ENCODE results near the gene PEX6. TPM values are rescaled to one million over a fixed set of nuclear protein-coding genes. Genes with fewer than 3 reads are reported as not detected.
"Not testable (repeated sequence)": the region's sequence is repeated elsewhere in the genome, so short reads cannot be mapped to it uniquely, and the experiment has no call there.

The PEX6 gene
- polyA plus RNA-seq, 4 donors = 17.8 to 51.4 (median 35.9) TPM

GRCh38 chr6:42960243-42961019 is 18.6 kb downstream of the PEX6 start, which contains the start of gene GNMT:
Gene GNMT, plus strand, starts transcription at chr6:42960754. Its CDS starts 14 bp downstream, at chr6:42960768.
- WGBS, 3 donors = 1 to 4% (median 3%) methylated on average over 56 to 62 of the region's 62 CpGs
- no peak for FAIRE-seq
- Histone ChIP-seq H3K4me3 (ENCODE audit: low read depth in 1 of 3, low read length in 3 of 3) (peak within 1 kb of the TSS in 2 of 3 donors; percentile 43 to 57), H3K4me1 (ENCODE audit: control insufficient read depth in 3 of 3, insufficient read depth in 2 of 3, low read depth in 1 of 3, low read length in 2 of 3) (peaks cover 0 to 11% (median 0%) of the 10 kb centered on the region in 3 donors), H3K9me3 (ENCODE audit: control insufficient read depth in 2 of 2, insufficient read depth in 1 of 2, low read depth in 1 of 2, low read length in 1 of 2) (no peaks in the 10 kb centered on the region), H3K36me3 (ENCODE audit: control insufficient read depth in 3 of 3, insufficient read depth in 2 of 3, low read depth in 1 of 3, low read length in 3 of 3) (peaks cover 5 to 37% (median 7%) of the 10 kb centered on the region in 3 donors), H3K27ac (ENCODE audit: low read depth in 1 of 3, low read length in 2 of 3) (no peak within 1 kb of the TSS), H3K27me3 (ENCODE audit: control insufficient read depth in 3 of 3, insufficient read depth in 3 of 3, low read length in 3 of 3) (peaks cover 0 to 3% (median 0%) of the 10 kb centered on the region in 3 donors)
- peak; percentile 82 to 84 for DNase-seq

GRCh38 chr6:42959917-42960242 is 19.1 kb downstream of the PEX6 start:
- Histone ChIP-seq H3K4me1 (ENCODE audit: control insufficient read depth in 3 of 3, insufficient read depth in 2 of 3, low read depth in 1 of 3, low read length in 2 of 3) (peaks cover 0 to 11% (median 0%) of the 10 kb centered on the region in 3 donors), H3K36me3 (ENCODE audit: control insufficient read depth in 3 of 3, insufficient read depth in 2 of 3, low read depth in 1 of 3, low read length in 3 of 3) (peaks cover 2 to 32% (median 7%) of the 10 kb centered on the region in 3 donors), H3K4me3 (ENCODE audit: low read depth in 1 of 3, low read length in 3 of 3) (peak overlapping the region in 2 of 3 donors; percentile 43 to 57), H3K27ac (ENCODE audit: low read depth in 1 of 3, low read length in 2 of 3) (no peak overlapping the region), H3K27me3 (ENCODE audit: control insufficient read depth in 3 of 3, insufficient read depth in 3 of 3, low read length in 3 of 3) (peaks cover 0 to 3% (median 0%) of the 10 kb centered on the region in 3 donors), H3K9me3 (ENCODE audit: control insufficient read depth in 2 of 2, insufficient read depth in 1 of 2, low read depth in 1 of 2, low read length in 1 of 2) (no peaks in the 10 kb centered on the region)
- 14 to 34% (median 24%) methylated on average over 13 of the region's 13 CpGs for WGBS, 3 donors
- DNase-seq (no peak), FAIRE-seq (no peak)

DNA sequence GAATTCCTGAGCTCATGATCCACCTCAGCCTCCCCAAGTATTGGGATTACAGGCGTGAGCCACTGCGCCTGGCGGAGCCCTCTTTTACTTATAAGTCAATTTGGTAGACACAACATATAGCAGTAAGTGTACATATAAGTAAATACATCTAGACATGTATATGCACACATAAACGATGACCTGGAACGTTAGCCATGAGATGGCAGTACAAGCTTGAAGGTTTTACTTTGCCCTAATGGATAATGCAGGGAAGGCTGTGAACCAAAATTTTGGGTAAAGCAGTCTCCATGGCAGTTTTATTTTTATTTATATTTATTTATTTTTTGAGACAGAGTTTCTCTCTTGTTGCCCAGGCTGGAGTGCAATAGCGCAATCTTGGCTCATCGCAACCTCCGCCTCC is 20.9 kb downstream of the PEX6 start:
- FAIRE-seq (no peak), DNase-seq (no peak)
- Histone ChIP-seq H3K4me3 (ENCODE audit: low read depth in 1 of 3, low read length in 3 of 3) (no peak overlapping the region), H3K36me3 (ENCODE audit: control insufficient read depth in 3 of 3, insufficient read depth in 2 of 3, low read depth in 1 of 3, low read length in 3 of 3) (peaks cover 0 to 15% (median 0%) of the 10 kb centered on the region in 3 donors), H3K27ac (ENCODE audit: low read depth in 1 of 3, low read length in 2 of 3) (no peak overlapping the region), H3K4me1 (ENCODE audit: control insufficient read depth in 3 of 3, insufficient read depth in 2 of 3, low read depth in 1 of 3, low read length in 2 of 3) (peaks cover 0 to 11% (median 0%) of the 10 kb centered on the region in 3 donors), H3K9me3 (ENCODE audit: control insufficient read depth in 2 of 2, insufficient read depth in 1 of 2, low read depth in 1 of 2, low read length in 1 of 2) (no peaks in the 10 kb centered on the region), H3K27me3 (ENCODE audit: control insufficient read depth in 3 of 3, insufficient read depth in 3 of 3, low read length in 3 of 3) (peaks cover 0 to 3% (median 0%) of the 10 kb centered on the region in 3 donors)
- WGBS, 3 donors = 79 to 85% (median 80%) methylated on average over 8 of the region's 8 CpGs

DNA sequence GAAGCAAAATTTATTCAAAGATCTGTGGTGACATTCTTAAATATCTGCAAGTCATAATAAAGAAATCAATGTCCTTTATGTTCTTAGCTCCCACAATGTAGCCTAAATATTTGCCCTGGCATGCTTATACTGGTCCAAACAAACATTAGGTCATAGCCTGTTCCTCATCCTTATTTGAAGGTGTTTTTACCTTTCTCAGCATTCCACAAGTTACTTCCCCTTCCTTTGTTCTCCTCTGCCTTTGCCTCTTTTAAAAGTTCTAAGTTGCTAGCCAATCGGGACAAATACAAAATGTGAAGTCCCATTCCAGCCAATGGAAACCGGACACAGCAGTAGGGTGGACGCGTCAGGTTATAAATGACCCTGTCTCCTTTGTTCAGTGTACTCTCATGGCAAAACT is 24.6 kb downstream of the PEX6 start:
- H3K36me3 ChIP-seq (ENCODE audit: control insufficient read depth in 3 of 3, insufficient read depth in 2 of 3, low read depth in 1 of 3, low read length in 3 of 3); FAIRE-seq; H3K4me1 ChIP-seq (ENCODE audit: control insufficient read depth in 3 of 3, insufficient read depth in 2 of 3, low read depth in 1 of 3, low read length in 2 of 3); H3K27me3 ChIP-seq (ENCODE audit: control insufficient read depth in 3 of 3, insufficient read depth in 3 of 3, low read length in 3 of 3); H3K4me3 ChIP-seq (ENCODE audit: low read depth in 1 of 3, low read length in 3 of 3); DNase-seq; H3K9me3 ChIP-seq (ENCODE audit: control insufficient read depth in 2 of 2, insufficient read depth in 1 of 2, low read depth in 1 of 2, low read length in 1 of 2); H3K27ac ChIP-seq (ENCODE audit: low read depth in 1 of 3, low read length in 2 of 3): not testable (repeated sequence)
- WGBS, 3 donors = 79 to 95% (median 86%) methylated on average over 4 of the region's 4 CpGs

DNA sequence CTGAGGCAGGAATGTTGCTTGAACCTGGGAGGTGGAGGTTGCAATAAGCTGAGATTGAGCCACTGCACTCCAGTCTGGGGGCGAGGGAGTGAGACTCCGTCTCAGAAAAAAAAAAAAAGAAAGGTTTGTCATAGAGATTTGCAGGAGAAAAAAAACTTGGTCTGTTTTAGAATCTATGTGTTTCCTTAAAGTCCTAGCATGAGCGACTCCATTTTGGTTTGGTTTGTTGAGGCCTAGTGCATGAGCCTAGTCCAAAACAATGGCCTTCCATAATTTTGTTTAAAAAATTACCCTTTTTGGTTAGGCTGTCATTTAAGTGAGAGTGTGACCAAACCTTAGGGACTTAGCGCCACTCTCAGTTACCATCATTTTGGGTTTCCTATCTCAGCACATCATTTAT is 26.6 kb downstream of the PEX6 start:
- H3K36me3 ChIP-seq (ENCODE audit: control insufficient read depth in 3 of 3, insufficient read depth in 2 of 3, low read depth in 1 of 3, low read length in 3 of 3) = no peaks in the 10 kb centered on the region
- H3K4me1 ChIP-seq (ENCODE audit: control insufficient read depth in 3 of 3, insufficient read depth in 2 of 3, low read depth in 1 of 3, low read length in 2 of 3) = no peaks in the 10 kb centered on the region
- WGBS, 3 donors = 92 to 99% (median 95%) methylated on average over 4 of the region's 4 CpGs
- FAIRE-seq (no peak), DNase-seq (no peak)
- H3K9me3 ChIP-seq (ENCODE audit: control insufficient read depth in 2 of 2, insufficient read depth in 1 of 2, low read depth in 1 of 2, low read length in 1 of 2) = no peaks in the 10 kb centered on the region
- no peak overlapping the region for H3K4me3 ChIP-seq (ENCODE audit: low read depth in 1 of 3, low read length in 3 of 3)
- H3K27me3 ChIP-seq (ENCODE audit: control insufficient read depth in 3 of 3, insufficient read depth in 3 of 3, low read length in 3 of 3) = no peaks in the 10 kb centered on the region
- H3K27ac ChIP-seq (ENCODE audit: low read depth in 1 of 3, low read length in 2 of 3) = no peak overlapping the region

- FAIRE-seq = no peak
Measured at GRCh38 chr6:42947950-42948349, 31.0 kb downstream of the PEX6 start.

DNA sequence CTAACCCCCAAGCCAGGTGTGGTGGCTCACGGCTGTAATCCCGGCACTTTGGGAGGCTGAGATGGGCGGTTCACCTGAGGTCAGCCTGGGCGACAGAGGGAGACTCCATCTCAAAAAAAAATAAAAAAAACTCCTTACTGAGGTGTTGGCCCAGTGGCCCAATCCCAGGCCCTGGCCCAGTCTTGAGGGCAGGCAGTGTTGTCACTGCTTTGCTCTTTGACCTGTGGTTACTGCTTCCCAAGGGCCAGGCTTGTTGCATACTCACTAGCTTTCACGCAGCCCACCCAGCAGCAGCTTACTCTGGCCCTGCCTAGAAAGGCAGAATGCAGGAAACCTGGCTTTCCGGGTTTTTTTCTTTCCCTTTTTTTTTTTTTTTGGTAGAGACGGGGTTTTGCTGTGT is 36.5 kb downstream of the PEX6 start:
- Histone ChIP-seq H3K4me1 (ENCODE audit: control insufficient read depth in 3 of 3, insufficient read depth in 2 of 3, low read depth in 1 of 3, low read length in 2 of 3) (peaks cover 0 to 10% (median 0%) of the 10 kb centered on the region in 3 donors), H3K9me3 (ENCODE audit: control insufficient read depth in 2 of 2, insufficient read depth in 1 of 2, low read depth in 1 of 2, low read length in 1 of 2) (no peaks in the 10 kb centered on the region), H3K4me3 (ENCODE audit: low read depth in 1 of 3, low read length in 3 of 3) (no peak overlapping the region), H3K27ac (ENCODE audit: low read depth in 1 of 3, low read length in 2 of 3) (no peak overlapping the region), H3K27me3 (ENCODE audit: control insufficient read depth in 3 of 3, insufficient read depth in 3 of 3, low read length in 3 of 3) (no peaks in the 10 kb centered on the region), H3K36me3 (ENCODE audit: control insufficient read depth in 3 of 3, insufficient read depth in 2 of 3, low read depth in 1 of 3, low read length in 3 of 3) (peaks cover 0 to 64% (median 7%) of the 10 kb centered on the region in 3 donors)
- no peak for DNase-seq
- 84 to 90% (median 84%) methylated on average over 7 of the region's 7 CpGs for WGBS, 3 donors
- no peak for FAIRE-seq

More at GRCh38 chr6:42947950-42948349, 31.0 kb downstream of the PEX6 start:
- Histone ChIP-seq H3K4me1 (ENCODE audit: control insufficient read depth in 3 of 3, insufficient read depth in 2 of 3, low read depth in 1 of 3, low read length in 2 of 3) (no peaks in the 10 kb centered on the region), H3K27ac (ENCODE audit: low read depth in 1 of 3, low read length in 2 of 3) (no peak overlapping the region), H3K4me3 (ENCODE audit: low read depth in 1 of 3, low read length in 3 of 3) (no peak overlapping the region), H3K36me3 (ENCODE audit: control insufficient read depth in 3 of 3, insufficient read depth in 2 of 3, low read depth in 1 of 3, low read length in 3 of 3) (peaks cover 0 to 12% (median 2%) of the 10 kb centered on the region in 3 donors), H3K9me3 (ENCODE audit: control insufficient read depth in 2 of 2, insufficient read depth in 1 of 2, low read depth in 1 of 2, low read length in 1 of 2) (no peaks in the 10 kb centered on the region), H3K27me3 (ENCODE audit: control insufficient read depth in 3 of 3, insufficient read depth in 3 of 3, low read length in 3 of 3) (no peaks in the 10 kb centered on the region)
- DNase-seq = no peak

DNA sequence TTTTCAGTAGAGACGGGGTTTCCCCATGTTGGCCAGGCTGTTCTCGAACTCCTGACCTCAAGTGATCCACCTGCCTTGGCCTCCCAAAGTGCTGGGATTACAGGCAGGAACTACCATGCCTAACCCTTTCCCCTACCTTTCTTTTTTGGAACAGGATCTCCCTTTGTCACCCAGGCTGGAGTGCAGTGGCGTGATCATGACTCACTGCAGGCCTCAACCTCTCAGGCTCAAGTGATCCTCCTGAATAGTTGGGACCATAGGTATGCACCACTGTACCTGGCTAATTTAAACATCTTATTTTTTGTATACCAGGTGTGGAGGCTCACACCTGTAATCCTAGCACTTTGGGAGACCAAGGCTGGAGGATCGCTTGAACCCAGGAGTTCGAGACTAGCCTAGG is 37.6 kb downstream of the PEX6 start:
- peaks cover 0 to 10% (median 0%) of the 10 kb centered on the region in 3 donors for H3K4me1 ChIP-seq (ENCODE audit: control insufficient read depth in 3 of 3, insufficient read depth in 2 of 3, low read depth in 1 of 3, low read length in 2 of 3)
- H3K4me3 ChIP-seq (ENCODE audit: low read depth in 1 of 3, low read length in 3 of 3); H3K27ac ChIP-seq (ENCODE audit: low read depth in 1 of 3, low read length in 2 of 3); DNase-seq; H3K9me3 ChIP-seq (ENCODE audit: control insufficient read depth in 2 of 2, insufficient read depth in 1 of 2, low read depth in 1 of 2, low read length in 1 of 2); FAIRE-seq; H3K27me3 ChIP-seq (ENCODE audit: control insufficient read depth in 3 of 3, insufficient read depth in 3 of 3, low read length in 3 of 3): not testable (repeated sequence)
- peaks cover 2 to 74% (median 7%) of the 10 kb centered on the region in 3 donors for H3K36me3 ChIP-seq (ENCODE audit: control insufficient read depth in 3 of 3, insufficient read depth in 2 of 3, low read depth in 1 of 3, low read length in 3 of 3)
- WGBS, 3 donors = 96 to 97% (median 97%) methylated on average over 5 of the region's 5 CpGs

Measured in small intestine (tissue), 7 donors.